Measurements from ENCODE around the gene PLXNA2. TPM values are rescaled to one million over a fixed set of nuclear protein-coding genes. Genes with fewer than 3 reads are reported as not detected.

The PLXNA2 gene
- total RNA-seq, 1 donor from 2014 or later, result 17.7 TPM

DNA sequence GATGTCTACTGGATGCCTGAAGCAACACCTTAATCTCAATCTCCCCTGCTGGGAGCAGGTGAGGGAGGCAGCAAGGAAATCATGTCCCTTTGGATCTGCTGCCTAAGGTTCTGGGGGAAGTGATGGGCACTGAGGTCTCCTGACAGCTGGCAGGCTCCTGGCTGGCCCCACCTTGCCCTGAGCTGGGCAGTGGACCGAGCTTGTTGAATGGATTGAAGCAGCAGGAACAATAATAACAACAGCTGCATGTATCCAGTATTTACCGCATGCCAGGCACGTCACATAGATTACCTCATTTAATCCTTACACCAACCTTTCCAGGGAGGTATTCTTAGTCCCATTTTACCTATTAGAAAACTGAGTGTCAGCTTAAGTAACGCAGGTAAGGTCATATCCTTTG is 133.9 kb downstream of the PLXNA2 start:
- H3K4me2 ChIP-seq (ENCODE audit: low read length), result no peak overlapping the region
- H3K9ac ChIP-seq (ENCODE audit: low read length), result no peak overlapping the region
- DNase-seq (ENCODE audit: low read depth) (no peak), FAIRE-seq (no peak)
- H3K36me3 Mint-ChIP-seq (ENCODE audit: low read depth, unreplicated experiment), result peaks cover 9% of the 10 kb centered on the region
- peaks cover 2% of the 10 kb centered on the region for H3K9me3 Mint-ChIP-seq (ENCODE audit: unreplicated experiment)
- H3K4me3 ChIP-seq (ENCODE audit: insufficient read depth, low read depth, low read length), result no peak overlapping the region
- H3K27me3 Mint-ChIP-seq (ENCODE audit: low read depth, unreplicated experiment), result peaks cover 2% of the 10 kb centered on the region
- no peaks in the 10 kb centered on the region for H3K27me3 ChIP-seq (ENCODE audit: insufficient read depth, low read length)
- no peaks in the 10 kb centered on the region for H3K9me3 ChIP-seq (ENCODE audit: insufficient read depth, low read depth, low read length)
- no peak overlapping the region for H3K27ac Mint-ChIP-seq (ENCODE audit: unreplicated experiment)
- no peaks in the 10 kb centered on the region for H3K36me3 ChIP-seq (ENCODE audit: insufficient read depth, low read length)
- no peaks in the 10 kb centered on the region for H4K20me1 ChIP-seq (ENCODE audit: insufficient read depth, low read length)
- no peaks in the 10 kb centered on the region for H3K79me2 ChIP-seq (ENCODE audit: insufficient read depth, low read length)
- no peak overlapping the region for H3K27ac ChIP-seq (ENCODE audit: low read depth, low read length)
- no peak overlapping the region for H3K4me3 Mint-ChIP-seq (ENCODE audit: unreplicated experiment)
- TF ChIP-seq, protein P1, sequence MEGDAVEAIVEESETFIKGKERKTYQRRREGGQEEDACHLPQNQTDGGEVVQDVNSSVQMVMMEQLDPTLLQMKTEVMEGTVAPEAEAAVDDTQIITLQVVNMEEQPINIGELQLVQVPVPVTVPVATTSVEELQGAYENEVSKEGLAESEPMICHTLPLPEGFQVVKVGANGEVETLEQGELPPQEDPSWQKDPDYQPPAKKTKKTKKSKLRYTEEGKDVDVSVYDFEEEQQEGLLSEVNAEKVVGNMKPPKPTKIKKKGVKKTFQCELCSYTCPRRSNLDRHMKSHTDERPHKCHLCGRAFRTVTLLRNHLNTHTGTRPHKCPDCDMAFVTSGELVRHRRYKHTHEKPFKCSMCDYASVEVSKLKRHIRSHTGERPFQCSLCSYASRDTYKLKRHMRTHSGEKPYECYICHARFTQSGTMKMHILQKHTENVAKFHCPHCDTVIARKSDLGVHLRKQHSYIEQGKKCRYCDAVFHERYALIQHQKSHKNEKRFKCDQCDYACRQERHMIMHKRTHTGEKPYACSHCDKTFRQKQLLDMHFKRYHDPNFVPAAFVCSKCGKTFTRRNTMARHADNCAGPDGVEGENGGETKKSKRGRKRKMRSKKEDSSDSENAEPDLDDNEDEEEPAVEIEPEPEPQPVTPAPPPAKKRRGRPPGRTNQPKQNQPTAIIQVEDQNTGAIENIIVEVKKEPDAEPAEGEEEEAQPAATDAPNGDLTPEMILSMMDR (IDR thresholded peaks at IDR 0.05; ENCODE audit: insufficient read depth, low read depth, low read length), result no peak
- no peak for TF ChIP-seq EZH2 (IDR thresholded peaks at IDR 0.05; ENCODE audit: insufficient read depth, low read length)
- H3K4me1 Mint-ChIP-seq (ENCODE audit: low read depth, unreplicated experiment), result peaks cover 20% of the 10 kb centered on the region
- peaks cover 10% of the 10 kb centered on the region for H3K4me1 ChIP-seq (ENCODE audit: insufficient read depth, low read length)
- no peak overlapping the region for H2AFZ ChIP-seq (ENCODE audit: low read depth, low read length)

DNA sequence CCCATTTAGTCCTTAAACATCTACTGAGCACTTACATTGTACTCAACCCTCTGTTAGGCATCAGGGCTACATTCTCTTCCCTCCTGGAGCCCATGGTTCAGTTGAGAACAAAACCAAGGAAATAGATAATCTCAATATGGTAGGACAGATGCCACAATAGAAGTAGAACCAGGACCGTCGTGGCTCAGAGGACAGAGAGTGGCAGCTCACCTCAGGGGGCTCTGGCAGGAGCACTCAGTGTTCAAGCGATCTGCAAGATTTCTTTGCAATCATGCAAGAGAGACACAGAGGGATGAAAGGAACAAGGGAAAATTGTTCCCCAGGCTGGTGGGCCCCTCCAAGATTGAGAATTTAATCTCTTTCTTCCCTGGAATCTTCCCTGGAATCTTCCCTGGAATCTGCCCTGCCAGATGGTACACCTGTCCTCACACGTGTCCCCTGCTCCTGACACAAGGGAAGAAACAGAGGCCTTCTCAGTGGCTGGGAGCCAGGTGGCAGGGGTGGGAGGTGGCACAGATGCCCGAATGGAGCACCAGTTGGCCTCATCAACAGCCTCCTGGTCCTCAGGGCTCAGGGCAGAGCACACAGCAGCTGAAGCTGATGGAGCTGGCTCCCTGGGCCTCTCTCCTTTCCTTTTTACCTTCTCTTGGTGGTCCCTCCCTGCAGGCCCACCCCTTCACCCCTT is 135.4 kb downstream of the PLXNA2 start:
- Histone ChIP-seq H3K9me3 (ENCODE audit: insufficient read depth, low read depth, low read length) (no peaks in the 10 kb centered on the region), H4K20me1 (ENCODE audit: insufficient read depth, low read length) (no peaks in the 10 kb centered on the region), H2AFZ (ENCODE audit: low read depth, low read length) (no peak overlapping the region), H3K79me2 (ENCODE audit: insufficient read depth, low read length) (no peaks in the 10 kb centered on the region), H3K4me3 (ENCODE audit: insufficient read depth, low read depth, low read length) (no peak overlapping the region), H3K4me2 (ENCODE audit: low read length) (no peak overlapping the region), H3K36me3 (ENCODE audit: insufficient read depth, low read length) (no peaks in the 10 kb centered on the region), H3K27me3 (ENCODE audit: insufficient read depth, low read length) (no peaks in the 10 kb centered on the region), H3K27ac (ENCODE audit: low read depth, low read length) (no peak overlapping the region), H3K4me1 (ENCODE audit: insufficient read depth, low read length) (peaks cover 10% of the 10 kb centered on the region), H3K9ac (ENCODE audit: low read length) (no peak overlapping the region)
- Mint-ChIP-seq H3K9me3 (ENCODE audit: unreplicated experiment) (peaks cover 1% of the 10 kb centered on the region), H3K27me3 (ENCODE audit: low read depth, unreplicated experiment) (peaks cover 2% of the 10 kb centered on the region), H3K4me3 (ENCODE audit: unreplicated experiment) (no peak overlapping the region), H3K4me1 (ENCODE audit: low read depth, unreplicated experiment) (peaks cover 20% of the 10 kb centered on the region), H3K36me3 (ENCODE audit: low read depth, unreplicated experiment) (peaks cover 7% of the 10 kb centered on the region), H3K27ac (ENCODE audit: unreplicated experiment) (no peak overlapping the region)
- TF ChIP-seq, protein P1 (IDR thresholded peaks at IDR 0.05; ENCODE audit: insufficient read depth, low read depth, low read length), result no peak
- no peak for TF ChIP-seq EZH2 (IDR thresholded peaks at IDR 0.05; ENCODE audit: insufficient read depth, low read length)
- FAIRE-seq (no peak), DNase-seq (ENCODE audit: low read depth) (no peak)

DNA sequence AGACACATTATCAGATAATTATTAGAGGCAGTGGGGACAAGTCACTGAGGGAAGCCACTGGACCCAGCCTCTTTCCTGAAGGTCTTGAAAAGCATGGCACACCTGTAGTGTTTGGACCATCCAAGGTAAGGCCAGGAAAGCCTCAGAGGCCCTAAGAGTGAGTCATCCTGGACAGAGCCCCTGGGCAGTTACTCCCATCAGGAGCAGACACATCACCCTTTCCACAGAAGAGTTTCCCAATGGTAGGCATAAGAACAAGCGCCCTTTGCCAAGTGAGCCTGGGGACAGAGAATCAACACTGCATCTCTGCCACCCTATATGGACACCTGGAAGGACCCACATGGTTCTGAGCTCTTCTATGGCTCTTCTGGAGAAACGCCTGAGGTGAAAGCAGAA is 136.0 kb downstream of the PLXNA2 start:
- Histone ChIP-seq H3K36me3 (ENCODE audit: insufficient read depth, low read length) (no peaks in the 10 kb centered on the region), H3K27ac (ENCODE audit: low read depth, low read length) (no peak overlapping the region), H3K79me2 (ENCODE audit: insufficient read depth, low read length) (no peaks in the 10 kb centered on the region), H3K4me1 (ENCODE audit: insufficient read depth, low read length) (peaks cover 10% of the 10 kb centered on the region), H4K20me1 (ENCODE audit: insufficient read depth, low read length) (no peaks in the 10 kb centered on the region), H2AFZ (ENCODE audit: low read depth, low read length) (no peak overlapping the region), H3K4me3 (ENCODE audit: insufficient read depth, low read depth, low read length) (no peak overlapping the region), H3K4me2 (ENCODE audit: low read length) (peak overlapping the region; percentile 24), H3K9me3 (ENCODE audit: insufficient read depth, low read depth, low read length) (no peaks in the 10 kb centered on the region), H3K9ac (ENCODE audit: low read length) (no peak overlapping the region), H3K27me3 (ENCODE audit: insufficient read depth, low read length) (no peaks in the 10 kb centered on the region)
- Mint-ChIP-seq H3K27ac (ENCODE audit: unreplicated experiment) (peak overlapping the region; percentile 12), H3K36me3 (ENCODE audit: low read depth, unreplicated experiment) (peaks cover 5% of the 10 kb centered on the region), H3K9me3 (ENCODE audit: unreplicated experiment) (no peaks in the 10 kb centered on the region), H3K4me3 (ENCODE audit: unreplicated experiment) (no peak overlapping the region), H3K27me3 (ENCODE audit: low read depth, unreplicated experiment) (peaks cover 4% of the 10 kb centered on the region), H3K4me1 (ENCODE audit: low read depth, unreplicated experiment) (peaks cover 20% of the 10 kb centered on the region)
- no peak for FAIRE-seq
- no peak for DNase-seq (ENCODE audit: low read depth)
- no peak for TF ChIP-seq EZH2 (IDR thresholded peaks at IDR 0.05; ENCODE audit: insufficient read depth, low read length)
- TF ChIP-seq, protein P1 (IDR thresholded peaks at IDR 0.05; ENCODE audit: insufficient read depth, low read depth, low read length), result no peak

Measured in astrocyte (in vitro differentiated cells and primary cell).